WTC11 (cell line): ENCODE data around the gene PRKN. TPM values are rescaled to one million over a fixed set of nuclear protein-coding genes. Genes with fewer than 3 reads are reported as not detected.

ENCODE experiments used
- ATAC-seq: fragments of 200-7000 bp; cut with Tn5 transposase; 2 replicates; pipeline ENCODE4 v1.10.0; 2021; ENCODE audit warnings: mild to moderate bottlenecking, moderate library complexity
- CTCF ChIA-PET: fragments of 300-600 bp; sonication (Branson Sonifier 250); formaldehyde crosslinking; loops from one replicate; lab custom pipeline; 2021; ENCODE audit warnings: antibody characterized with exemption; lab: Charles Lee
- POLR2A ChIA-PET: fragments of 350-600 bp; sonication (Branson Sonifier 250); formaldehyde crosslinking; loops from one replicate; lab custom pipeline; 2021; ENCODE audit warnings: antibody characterized with exemption; lab: Charles Lee
- DNase-seq: peaks from one replicate; pipeline ENCODE4 v3.0.0; 2021; ENCODE audit warnings: low spot score
- H3K27ac Mint-ChIP-seq: 2 replicates; pipeline ENCODE4 v1.8.0; 2021; ENCODE audit warnings: mixed read lengths
- H3K27me3 Mint-ChIP-seq: 2 replicates; pipeline ENCODE4 v1.8.0; 2021; ENCODE audit warnings: low read depth, mild to moderate bottlenecking, moderate library complexity, mixed read lengths
- H3K36me3 Mint-ChIP-seq: 2 replicates; pipeline ENCODE4 v1.8.0; 2021; ENCODE audit warnings: mixed read lengths
- H3K4me1 Mint-ChIP-seq: 2 replicates; pipeline ENCODE4 v1.8.0; 2022; ENCODE audit warnings: mixed read lengths
- H3K4me3 Mint-ChIP-seq: 2 replicates; pipeline ENCODE4 v1.8.0; 2021; ENCODE audit warnings: mild to moderate bottlenecking, moderate library complexity, mixed read lengths
- H3K9me3 Mint-ChIP-seq: 2 replicates; pipeline ENCODE4 v1.8.0; 2021; ENCODE audit warnings: mixed read lengths
- ATF3 ChIP-seq: sonication (generic); formaldehyde crosslinking; conservative IDR thresholded peaks from 2 replicates; pipeline ENCODE4 v1.8.1; 2022; ENCODE audit warnings: mild to moderate bottlenecking, missing genetic modification reagents
- ATF6 ChIP-seq: sonication (generic); formaldehyde crosslinking; IDR thresholded peaks from 2 replicates; pipeline ENCODE4 v1.8.1; 2023; ENCODE audit warnings: mild to moderate bottlenecking, missing genetic modification reagents
- CREM ChIP-seq: sonication (generic); formaldehyde crosslinking; IDR thresholded peaks from 2 replicates; pipeline ENCODE4 v1.8.1; 2022; ENCODE audit warnings: mild to moderate bottlenecking, missing genetic modification reagents, moderate library complexity
- CTCF ChIP-seq: fragments of 200-600 bp; IDR thresholded peaks from 2 replicates; pipeline ENCODE4 v1.8.0; 2022; ENCODE audit warnings: antibody characterized with exemption
- E2F4 ChIP-seq: sonication (generic); formaldehyde crosslinking; IDR thresholded peaks from 2 replicates; pipeline ENCODE4 v1.8.1; 2022; ENCODE audit warnings: low read depth, mild to moderate bottlenecking, moderate library complexity, missing genetic modification reagents, borderline replicate concordance
- ESRRA ChIP-seq: sonication (generic); formaldehyde crosslinking; IDR thresholded peaks from 2 replicates; pipeline ENCODE4 v1.8.1; 2022; ENCODE audit warnings: mild to moderate bottlenecking, missing genetic modification reagents, borderline replicate concordance
- ETV6 ChIP-seq: sonication (generic); formaldehyde crosslinking; IDR thresholded peaks from 2 replicates; pipeline ENCODE4 v1.8.1; 2022; ENCODE audit warnings: mild to moderate bottlenecking, missing genetic modification reagents
- FOXJ3 ChIP-seq: sonication (generic); formaldehyde crosslinking; IDR thresholded peaks from 2 replicates; pipeline ENCODE4 v1.9.0; 2021; ENCODE audit warnings: missing genetic modification reagents, mild to moderate bottlenecking, borderline replicate concordance
- GRHL2 ChIP-seq: fragments of 250-450 bp; sonication (Bioruptor Pico); IDR thresholded peaks from 2 replicates; pipeline ENCODE4 v1.8.0; 2022; ENCODE audit warnings: mild to moderate bottlenecking, moderate library complexity; ENCODE audit not compliant: insufficient replicate concordance, severe bottlenecking
- HMGA2 ChIP-seq: fragments of 250-450 bp; sonication (Bioruptor Pico); IDR thresholded peaks from 2 replicates; pipeline ENCODE4 v1.4.0; 2021; ENCODE audit warnings: mild to moderate bottlenecking, moderate library complexity
- IRF2 ChIP-seq: sonication (generic); formaldehyde crosslinking; IDR thresholded peaks from 2 replicates; pipeline ENCODE4 v1.8.0; 2022; ENCODE audit warnings: low read depth, missing genetic modification reagents, borderline replicate concordance
- JUN ChIP-seq: sonication (generic); formaldehyde crosslinking; IDR thresholded peaks from 2 replicates; pipeline ENCODE4 v1.8.0; 2023; ENCODE audit warnings: mild to moderate bottlenecking, missing genetic modification reagents
- NR2C2 ChIP-seq: sonication (generic); formaldehyde crosslinking; IDR thresholded peaks from 2 replicates; pipeline ENCODE4 v1.8.0; 2022; ENCODE audit warnings: mild to moderate bottlenecking, missing genetic modification reagents
- OVOL2 ChIP-seq: fragments of 250-450 bp; sonication (Bioruptor Pico); IDR thresholded peaks from 2 replicates; pipeline ENCODE4 v1.9.0; 2021; ENCODE audit warnings: mild to moderate bottlenecking, borderline replicate concordance
- RELA ChIP-seq: sonication (generic); formaldehyde crosslinking; IDR thresholded peaks from 2 replicates; pipeline ENCODE4 v1.8.1; 2022; ENCODE audit warnings: missing genetic modification reagents, mild to moderate bottlenecking, borderline replicate concordance
- TEAD4 ChIP-seq: sonication (generic); formaldehyde crosslinking; IDR thresholded peaks from 2 replicates; pipeline ENCODE4 v1.8.0; 2022; ENCODE audit warnings: mild to moderate bottlenecking, missing genetic modification reagents
- ZBTB43 ChIP-seq: sonication (generic); formaldehyde crosslinking; IDR thresholded peaks from 2 replicates; pipeline ENCODE4 v1.8.1; 2023; ENCODE audit warnings: mild to moderate bottlenecking, missing genetic modification reagents
- ZNF121 ChIP-seq: sonication (generic); formaldehyde crosslinking; IDR thresholded peaks from 2 replicates; pipeline ENCODE4 v1.8.0; 2023; ENCODE audit warnings: missing genetic modification reagents
- ZNF281 ChIP-seq: sonication (generic); formaldehyde crosslinking; IDR thresholded peaks from 2 replicates; pipeline ENCODE4 v1.8.0; 2023; ENCODE audit warnings: mild to moderate bottlenecking, missing genetic modification reagents
- ZNF317 ChIP-seq: sonication (generic); formaldehyde crosslinking; IDR thresholded peaks from 2 replicates; pipeline ENCODE4 v1.8.1; 2023; ENCODE audit warnings: low read depth, mild to moderate bottlenecking, moderate library complexity, missing genetic modification reagents, borderline replicate concordance
- ZNF396 ChIP-seq: fragments of 250-450 bp; sonication (Bioruptor Pico); IDR thresholded peaks from 2 replicates; pipeline ENCODE4 v1.8.0; 2021; ENCODE audit warnings: mild to moderate bottlenecking, moderate library complexity, borderline replicate concordance
- total RNA-seq: library from RNA; stranded (reverse); gene quantifications from 3 replicates; pipeline ENCODE4 v1.2.3, GENCODE V29; 2021

Gene PRKN
- total RNA-seq, 1 experiment from 2014 or later = 0.59 TPM

GRCh38 chr6:161476711-161477110 is 1250.9 kb downstream of the PRKN start (continued):
- TF ChIP-seq ZNF281 (CRISPR knock-in tag) = no peak
- no peak for TF ChIP-seq ZBTB43 (CRISPR knock-in tag)

- no peak for TF ChIP-seq OVOL2
- no peak for TF ChIP-seq ATF6 (CRISPR knock-in tag)
- TF ChIP-seq ZNF317 (CRISPR knock-in tag) = peak; percentile 81
- no peak for TF ChIP-seq ZNF281 (CRISPR knock-in tag)
- no peak for TF ChIP-seq FOXJ3
- TF ChIP-seq, all 79 proteins: peak for 1
- no peak overlapping the region for H3K27ac Mint-ChIP-seq
- no peak overlapping the region for H3K4me3 Mint-ChIP-seq
- ATAC-seq (no peak), DNase-seq (no peak)
- H3K36me3 Mint-ChIP-seq = no peaks in the 10 kb centered on the region
- H3K9me3 Mint-ChIP-seq = peaks cover 20% of the 10 kb centered on the region
- no peaks in the 10 kb centered on the region for H3K27me3 Mint-ChIP-seq
- no peaks in the 10 kb centered on the region for H3K4me1 Mint-ChIP-seq
- POLR2A ChIA-PET = no interaction called here
- CTCF ChIA-PET = no interaction called here
Measured at GRCh38 chr6:161465403-161465802, 1262.2 kb downstream of the PRKN start.

- Mint-ChIP-seq H3K27me3 (no peaks in the 10 kb centered on the region), H3K36me3 (no peaks in the 10 kb centered on the region), H3K4me3 (no peak overlapping the region), H3K27ac (no peak overlapping the region), H3K9me3 (peaks cover 16% of the 10 kb centered on the region), H3K4me1 (no peaks in the 10 kb centered on the region)
- ChIA-PET CTCF (interaction anchor here (1.1 kb wide), 1 partner anchor 45 kb away, joined by 7 read pairs; no protein-coding TSS in a partner anchor), POLR2A (no interaction called here)
- no peak for ATAC-seq
- no peak for DNase-seq
- TF ChIP-seq ATF3 (CRISPR knock-in tag) (no peak), ETV6 (CRISPR knock-in tag) (no peak), ESRRA (CRISPR knock-in tag) (no peak), E2F4 (CRISPR knock-in tag) (no peak), ZNF396 (CRISPR knock-in tag) (no peak), GRHL2 (CRISPR knock-in tag) (no peak), IRF2 (CRISPR knock-in tag) (no peak), RELA (no peak), NR2C2 (no peak), ZNF121 (CRISPR knock-in tag) (no peak), CREM (CRISPR knock-in tag) (no peak), CTCF (no peak), JUN (no peak), TEAD4 (CRISPR knock-in tag) (no peak), HMGA2 (CRISPR knock-in tag) (no peak)
Measured at GRCh38 chr6:161463071-161463470, 1264.5 kb downstream of the PRKN start.
